Urinary bladder (tissue), 4 donors: Measurements from ENCODE around the gene IL1RAPL1. TPM values are rescaled to one million over a fixed set of nuclear protein-coding genes. Genes with fewer than 3 reads are reported as not detected.
"Not testable (repeated sequence)": the region's sequence is repeated elsewhere in the genome, so short reads cannot be mapped to it uniquely, and the experiment has no call there.

Source experiments
- DNase-seq: peaks from one replicate; pipeline ENCODE4 v3.0.0-alpha.2; 2015; ENCODE audit errors: extremely low spot score
- H3K27ac ChIP-seq: one replicate; pipeline ENCODE4 v1.5.1; 2013; ENCODE audit warnings: low read depth, mild to moderate bottlenecking, moderate library complexity
- H3K36me3 ChIP-seq: one replicate; pipeline ENCODE4 v1.6.1; 2013; ENCODE audit warnings: mild to moderate bottlenecking, moderate library complexity; ENCODE audit not compliant: insufficient read depth
- H3K4me1 ChIP-seq: one replicate; pipeline ENCODE4 v1.6.1; 2013; ENCODE audit warnings: mild to moderate bottlenecking, moderate library complexity; ENCODE audit not compliant: insufficient read depth
- H3K4me3 ChIP-seq: one replicate; pipeline ENCODE4 v1.5.1; 2013; ENCODE audit warnings: low read depth, low read length
- WGBS: extraction: QIAGEN DNeasy Blood & Tissue Kit; methylation state at CpG from one replicate; pipeline ENCODE4 v1.1.7; 2013; 5-methylcytosine and 5-hydroxymethylcytosine counted together
- polyA plus RNA-seq: library from polyadenylated mRNA; stranded (reverse); fragments of 200-250 nt; gene quantifications from one replicate; pipeline ENCODE4 v1.2.3, GENCODE V29; 2013
- total RNA-seq: library from RNA; depleted of rRNA; stranded (reverse); fragments of >200 nt; gene quantifications from one replicate; pipeline ENCODE4 v1.2.3, GENCODE V29; 2014
- donor health status: healthy with polysubstance abuse.
- donor health status: healthy.

IL1RAPL1 gene
- total and polyA plus RNA-seq, 2 donors, result 1.4 to 21.3 TPM

GRCh38 chrX:29071525-29072320 lies 484.5 kb downstream of the IL1RAPL1 start:
- WGBS, result 79% methylated on average over 5 of the region's 5 CpGs
- Histone ChIP-seq H3K4me1 (no peaks in the 10 kb centered on the region), H3K36me3 (no peaks in the 10 kb centered on the region), H3K4me3 (no peak overlapping the region), H3K27ac (no peak overlapping the region)
- no peak for DNase-seq

GRCh38 chrX:29082558-29082957 lies 495.3 kb downstream of the IL1RAPL1 start:
- Histone ChIP-seq H3K27ac (no peak overlapping the region), H3K4me3 (no peak overlapping the region), H3K36me3 (no peaks in the 10 kb centered on the region), H3K4me1 (no peaks in the 10 kb centered on the region)
- DNase-seq, result no peak
- WGBS, result 90% methylated on average over 3 of the region's 3 CpGs

GRCh38 chrX:29083823-29084222 lies 496.6 kb downstream of the IL1RAPL1 start:
- Histone ChIP-seq H3K4me3 (no peak overlapping the region), H3K27ac (no peak overlapping the region), H3K36me3 (no peaks in the 10 kb centered on the region), H3K4me1 (no peaks in the 10 kb centered on the region)
- no peak for DNase-seq
- WGBS, result 89% methylated on average over 2 of the region's 2 CpGs

GRCh38 chrX:29090811-29091210 lies 503.6 kb downstream of the IL1RAPL1 start:
- Histone ChIP-seq H3K36me3 (no peaks in the 10 kb centered on the region), H3K4me3 (no peak overlapping the region), H3K27ac (no peak overlapping the region), H3K4me1 (no peaks in the 10 kb centered on the region)
- WGBS, result 36% methylated on average over 2 of the region's 2 CpGs
- peak; percentile 2 for DNase-seq

GRCh38 chrX:29107231-29107630 lies 520.0 kb downstream of the IL1RAPL1 start:
- WGBS, result 38% methylated on average over 1 of the region's 1 CpG
- no peak for DNase-seq

GRCh38 chrX:29110041-29110440 lies 522.8 kb downstream of the IL1RAPL1 start:
- DNase-seq, result no peak
- no peaks in the 10 kb centered on the region for H3K4me1 ChIP-seq

More at GRCh38 chrX:29107231-29107630, 520.0 kb downstream of the IL1RAPL1 start:
- H3K4me3 ChIP-seq, result no peak overlapping the region
- no peaks in the 10 kb centered on the region for H3K36me3 ChIP-seq
- H3K27ac ChIP-seq, result no peak overlapping the region
- no peaks in the 10 kb centered on the region for H3K4me1 ChIP-seq

GRCh38 chrX:29113221-29113620 lies 526.0 kb downstream of the IL1RAPL1 start:
- no peaks in the 10 kb centered on the region for H3K4me1 ChIP-seq
- no peak for DNase-seq
- H3K27ac ChIP-seq, result no peak overlapping the region
- no peaks in the 10 kb centered on the region for H3K36me3 ChIP-seq
- 94% methylated on average over 1 of the region's 1 CpG for WGBS
- no peak overlapping the region for H3K4me3 ChIP-seq

More at GRCh38 chrX:29110041-29110440, 522.8 kb downstream of the IL1RAPL1 start:
- H3K4me3 ChIP-seq, result no peak overlapping the region
- no peaks in the 10 kb centered on the region for H3K36me3 ChIP-seq
- 54% methylated on average over 3 of the region's 3 CpGs for WGBS
- no peak overlapping the region for H3K27ac ChIP-seq

- H3K4me1 ChIP-seq, H3K4me3 ChIP-seq, H3K27ac ChIP-seq, H3K36me3 ChIP-seq, DNase-seq: not testable (repeated sequence)
- 69% methylated on average over 2 of the region's 2 CpGs for WGBS
Measured at GRCh38 chrX:29122817-29123216, 535.6 kb downstream of the IL1RAPL1 start.

GRCh38 chrX:29130905-29131304 lies 543.7 kb downstream of the IL1RAPL1 start:
- Histone ChIP-seq H3K4me1 (no peaks in the 10 kb centered on the region), H3K27ac (no peak overlapping the region), H3K4me3 (no peak overlapping the region), H3K36me3 (no peaks in the 10 kb centered on the region)
- WGBS, result 92% methylated on average over 4 of the region's 4 CpGs
- no peak for DNase-seq

- DNase-seq, result no peak
- Histone ChIP-seq H3K36me3 (no peaks in the 10 kb centered on the region), H3K4me3 (no peak overlapping the region), H3K4me1 (no peaks in the 10 kb centered on the region), H3K27ac (no peak overlapping the region)
- 85% methylated on average over 2 of the region's 2 CpGs for WGBS
Measured at GRCh38 chrX:29136904-29137303, 549.7 kb downstream of the IL1RAPL1 start.

- no peak for DNase-seq
- Histone ChIP-seq H3K4me3 (no peak overlapping the region), H3K4me1 (no peaks in the 10 kb centered on the region), H3K27ac (no peak overlapping the region), H3K36me3 (no peaks in the 10 kb centered on the region)
- WGBS, result 92% methylated on average over 2 of the region's 2 CpGs
Measured at GRCh38 chrX:29138003-29138402, 550.8 kb downstream of the IL1RAPL1 start.

- 84% methylated on average over 5 of the region's 5 CpGs for WGBS
- no peak for DNase-seq
- no peak overlapping the region for H3K27ac ChIP-seq
- no peaks in the 10 kb centered on the region for H3K36me3 ChIP-seq
- H3K4me3 ChIP-seq, result no peak overlapping the region
- no peaks in the 10 kb centered on the region for H3K4me1 ChIP-seq
Measured at GRCh38 chrX:29143356-29143755, 556.1 kb downstream of the IL1RAPL1 start.

GRCh38 chrX:29143756-29144155 lies 556.5 kb downstream of the IL1RAPL1 start:
- 96% methylated on average over 4 of the region's 4 CpGs for WGBS
- no peak overlapping the region for H3K4me3 ChIP-seq
- H3K4me1 ChIP-seq, result no peaks in the 10 kb centered on the region
- no peaks in the 10 kb centered on the region for H3K36me3 ChIP-seq
- H3K27ac ChIP-seq, result no peak overlapping the region
- DNase-seq, result no peak

- no peaks in the 10 kb centered on the region for H3K36me3 ChIP-seq
- WGBS, result 87% methylated on average over 4 of the region's 4 CpGs
- H3K27ac ChIP-seq, result no peak overlapping the region
- H3K4me3 ChIP-seq, result no peak overlapping the region
- DNase-seq, result no peak
- H3K4me1 ChIP-seq, result no peaks in the 10 kb centered on the region
Measured at GRCh38 chrX:29145316-29145715, 558.1 kb downstream of the IL1RAPL1 start.
